Colon (tissue), 2 donors: Measurements from ENCODE around the gene ZNF774.
"Not testable (repeated sequence)": the region's sequence is repeated elsewhere in the genome, so short reads cannot be mapped to it uniquely, and the experiment has no call there.

ENCODE experiments used
- FAIRE-seq: peaks from 2 replicates; lab custom pipeline; 2012; peaks lifted over from hg19 to GRCh38; lab: Jason Lieb, UNC
- donor health status: control.
- donor health status: control.

Gene ZNF774

GRCh38 chr15:90388462-90389380 is 36.6 kb downstream of the ZNF774 start:
- FAIRE-seq: no peak

- FAIRE-seq: no peak
These were observed 37.4 kb downstream of the ZNF774 start for GRCh38 chr15:90389513-90389912.

- FAIRE-seq: no peak
These were observed 41.0 kb downstream of the ZNF774 start for GRCh38 chr15:90393040-90393439.

- no peak for FAIRE-seq
These were observed 42.0 kb downstream of the ZNF774 start for GRCh38 chr15:90394074-90394473.

- no peak for FAIRE-seq
These were observed 42.8 kb downstream of the ZNF774 start for GRCh38 chr15:90394748-90395442.

GRCh38 chr15:90396321-90396720 is 44.2 kb downstream of the ZNF774 start:
- FAIRE-seq: no peak

GRCh38 chr15:90400005-90400758 is 48.1 kb downstream of the ZNF774 start:
- FAIRE-seq: no peak

GRCh38 chr15:90400759-90401314 is 48.8 kb downstream of the ZNF774 start:
- peak; percentile 78 for FAIRE-seq

GRCh38 chr15:90401495-90401894 is 49.4 kb downstream of the ZNF774 start:
- FAIRE-seq: no peak

GRCh38 chr15:90402223-90402622 is 50.1 kb downstream of the ZNF774 start:
- FAIRE-seq: no peak

- no peak for FAIRE-seq
These were observed 50.7 kb downstream of the ZNF774 start for GRCh38 chr15:90402767-90403166.

- no peak for FAIRE-seq
These were observed 53.0 kb downstream of the ZNF774 start for GRCh38 chr15:90405055-90405607.

- no peak for FAIRE-seq
These were observed 55.3 kb downstream of the ZNF774 start for GRCh38 chr15:90407336-90407735.

GRCh38 chr15:90407871-90408317 is 55.8 kb downstream of the ZNF774 start:
- FAIRE-seq: peak; percentile 83

GRCh38 chr15:90408657-90409056 is 56.6 kb downstream of the ZNF774 start:
- FAIRE-seq: no peak

GRCh38 chr15:90409587-90409986 is 57.5 kb downstream of the ZNF774 start:
- FAIRE-seq: not testable (repeated sequence)

- FAIRE-seq: not testable (repeated sequence)
These were observed 58.2 kb downstream of the ZNF774 start for GRCh38 chr15:90410316-90410715.

- no peak for FAIRE-seq
These were observed 59.1 kb downstream of the ZNF774 start for GRCh38 chr15:90411176-90411575.
